ENCODE results near the gene CAMK2B. TPM values are rescaled to one million over a fixed set of nuclear protein-coding genes. Genes with fewer than 3 reads are reported as not detected.

CAMK2B gene
- not detected in 2 replicates for total RNA-seq

DNA sequence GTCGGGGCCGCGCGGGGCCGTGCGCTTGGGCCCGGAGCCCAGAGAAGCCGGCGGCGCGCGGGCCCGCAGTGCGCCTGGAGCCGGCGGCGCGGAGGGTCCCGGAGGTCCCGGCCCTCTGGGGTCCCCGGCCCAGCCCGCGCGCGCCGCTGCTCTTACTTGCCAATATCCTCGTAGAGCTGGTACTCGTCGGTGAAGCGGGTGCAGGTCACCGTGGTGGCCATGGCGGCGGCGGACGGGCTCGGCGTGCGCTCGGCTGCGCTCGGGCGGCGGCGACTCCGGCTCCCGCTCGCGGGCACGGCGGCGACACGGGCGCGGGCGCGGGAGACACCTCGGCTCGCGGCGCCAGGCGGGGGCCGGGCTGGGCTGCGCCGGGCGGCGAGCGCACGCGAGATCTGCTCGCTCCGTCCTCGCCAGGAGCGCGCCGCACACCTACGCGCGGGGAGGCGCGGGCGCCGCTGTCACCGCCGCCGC lies at the start of gene CAMK2B:
TSS of gene CAMK2B (minus strand) at position 394 of the 471 bp plus-strand sequence. CDS start at position 221, 173 bp downstream.

DNA sequence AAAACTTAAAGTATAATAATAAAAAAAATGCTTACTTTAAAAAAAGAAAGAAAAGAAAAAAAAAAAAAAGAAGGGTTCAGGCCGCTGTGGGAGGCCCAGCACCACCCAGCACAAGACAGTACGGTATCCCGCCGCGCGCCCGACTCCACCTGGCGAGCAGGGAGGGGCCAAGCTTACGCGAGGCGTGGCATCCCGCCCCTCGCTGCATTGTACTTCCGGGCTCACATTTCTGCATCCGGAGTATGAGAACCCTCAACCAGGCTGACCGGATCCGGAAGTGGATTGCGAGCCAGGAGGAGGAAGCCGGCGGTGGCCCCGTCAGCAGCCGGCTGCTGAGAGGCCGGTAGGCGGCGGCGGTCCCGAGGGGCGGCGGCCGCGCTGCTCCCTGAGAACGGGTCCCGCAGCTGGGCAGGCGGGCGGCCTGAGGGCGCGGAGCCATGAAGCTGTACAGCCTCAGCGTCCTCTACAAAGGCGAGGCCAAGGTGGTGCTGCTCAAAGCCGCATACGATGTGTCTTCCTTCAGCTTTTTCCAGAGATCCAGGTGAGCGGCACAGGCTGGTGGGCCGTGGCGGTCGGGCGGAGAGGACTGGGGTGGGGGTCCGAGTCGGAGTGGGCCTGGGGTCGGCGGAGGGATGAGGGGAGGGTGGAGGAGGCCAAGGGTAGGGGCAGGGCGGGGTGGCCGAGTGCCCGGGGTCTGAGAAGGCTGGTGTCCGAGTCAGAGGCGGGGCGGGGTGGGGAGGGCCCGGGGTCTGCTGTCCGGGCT lies 124.5 kb downstream of the CAMK2B start, which contains the start of gene YKT6:
TSS of gene YKT6 (plus strand) at position 280 of the 763 bp plus-strand sequence. CDS start at position 438, 158 bp downstream.

DNA sequence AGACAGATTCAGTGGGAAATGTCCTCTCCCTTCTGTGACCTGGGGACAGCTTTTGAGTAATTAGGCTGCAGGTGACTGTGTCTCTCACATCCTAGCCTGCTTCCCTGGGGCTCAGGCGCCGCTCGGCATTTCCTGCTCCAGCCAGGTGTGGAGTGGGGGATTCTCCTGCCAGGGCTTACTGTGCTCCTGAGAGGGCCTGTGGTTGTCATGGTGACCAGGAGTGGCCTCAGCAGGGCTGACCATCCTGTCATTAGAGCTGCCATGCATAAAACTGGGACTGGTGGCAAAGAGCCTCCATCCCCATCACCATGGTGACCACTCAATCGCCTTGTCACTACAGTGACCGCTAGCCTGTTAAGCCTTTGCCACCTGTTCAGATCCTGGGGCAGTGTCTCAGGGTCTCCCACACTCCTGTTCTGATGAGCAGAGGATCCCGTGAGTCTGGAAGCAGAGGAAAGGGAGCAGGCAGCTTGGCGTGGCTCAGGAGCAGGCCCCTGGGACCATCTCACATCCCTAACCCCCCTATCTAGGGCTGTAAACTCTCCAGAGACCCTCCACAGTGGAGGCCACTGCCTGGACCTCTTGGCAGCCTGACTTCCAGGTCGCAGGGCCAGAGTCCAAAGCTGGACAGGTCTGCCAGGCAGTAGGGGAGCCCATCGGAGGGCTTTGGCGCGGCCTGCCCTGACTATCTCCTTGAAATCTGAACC lies 136.0 kb downstream of the CAMK2B start, which contains the start of gene GCK:
TSS of gene GCK (minus strand) at position 154 of the 707 bp plus-strand sequence. CDS start 486 bp downstream, outside the sequence.

Other genes starting within 250 kb of the CAMK2B start
- gene POLM, start 243.1 kb downstream of the CAMK2B start, total RNA-seq = 12.3 and 49.3 TPM in 2 replicates
- gene AEBP1, start 221.2 kb downstream of the CAMK2B start, total RNA-seq = 49.3 and 84.2 TPM in 2 replicates
- 44.3 and 95.9 TPM in 2 replicates for gene POLD2, start 202.0 kb downstream of the CAMK2B start, total RNA-seq
- not detected in 2 replicates for gene MYL7, start 184.3 kb downstream of the CAMK2B start, total RNA-seq
- 0.56 and 1.2 TPM in 2 replicates for gene GCK, start 136.2 kb downstream of the CAMK2B start, total RNA-seq
- 69.1 and 114 TPM in 2 replicates for gene YKT6, start 124.6 kb downstream of the CAMK2B start, total RNA-seq
- 42.4 and 46.7 TPM in 2 replicates for gene NUDCD3, start 165.1 kb upstream of the CAMK2B start, total RNA-seq
- gene NPC1L1, start 215.7 kb upstream of the CAMK2B start, total RNA-seq = 0.24 TPM in 1 of 2 replicates, not detected in the other
- 45.0 and 79.8 TPM in 2 replicates for gene DDX56, start 248.3 kb upstream of the CAMK2B start, total RNA-seq